Measurements from ENCODE around the gene PRSS48.
"Not testable (repeated sequence)": the region's sequence is repeated elsewhere in the genome, so short reads cannot be mapped to it uniquely, and the experiment has no call there.

PRSS48 gene

DNA sequence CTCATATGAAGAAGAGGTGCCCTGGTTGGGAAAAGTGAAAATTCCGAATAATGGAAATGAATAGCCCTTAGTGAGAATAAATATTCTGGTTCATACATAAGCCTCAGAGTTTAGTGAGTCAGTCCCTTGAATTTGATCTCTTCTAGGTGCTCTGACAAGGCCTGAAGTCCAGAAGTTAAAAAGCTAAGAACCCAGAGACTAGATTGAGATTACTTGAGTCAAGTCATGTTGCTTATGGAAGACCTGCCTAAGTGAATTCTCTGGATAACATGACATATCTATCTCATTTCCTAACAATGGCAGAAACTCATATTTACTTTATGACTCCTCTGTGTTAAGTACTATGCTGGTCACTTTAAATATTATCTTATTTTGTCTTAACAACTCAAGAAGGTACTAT, 10.5 kb upstream of the PRSS48 start:
- DNase-seq, result no peak

DNA sequence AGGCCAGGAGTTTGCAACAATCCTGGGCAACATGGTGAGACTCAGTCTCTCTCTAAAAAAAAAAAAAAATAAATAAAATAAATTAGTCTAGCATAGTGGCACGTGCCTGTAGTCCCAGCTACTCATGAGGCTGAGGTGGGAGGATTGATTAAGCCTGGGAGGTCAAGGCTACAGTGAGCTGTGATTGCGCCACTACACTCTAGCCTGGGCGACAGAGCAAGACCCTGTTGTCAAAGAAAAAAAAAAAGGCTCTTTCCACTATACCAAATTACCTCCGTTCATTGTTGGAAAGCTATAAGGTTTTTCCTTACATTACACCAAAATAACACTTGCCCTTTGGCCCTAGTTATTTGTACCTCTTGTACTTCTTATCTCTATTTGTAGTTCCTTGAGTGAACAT, 9.9 kb upstream of the PRSS48 start:
- DNase-seq, result no peak

DNA sequence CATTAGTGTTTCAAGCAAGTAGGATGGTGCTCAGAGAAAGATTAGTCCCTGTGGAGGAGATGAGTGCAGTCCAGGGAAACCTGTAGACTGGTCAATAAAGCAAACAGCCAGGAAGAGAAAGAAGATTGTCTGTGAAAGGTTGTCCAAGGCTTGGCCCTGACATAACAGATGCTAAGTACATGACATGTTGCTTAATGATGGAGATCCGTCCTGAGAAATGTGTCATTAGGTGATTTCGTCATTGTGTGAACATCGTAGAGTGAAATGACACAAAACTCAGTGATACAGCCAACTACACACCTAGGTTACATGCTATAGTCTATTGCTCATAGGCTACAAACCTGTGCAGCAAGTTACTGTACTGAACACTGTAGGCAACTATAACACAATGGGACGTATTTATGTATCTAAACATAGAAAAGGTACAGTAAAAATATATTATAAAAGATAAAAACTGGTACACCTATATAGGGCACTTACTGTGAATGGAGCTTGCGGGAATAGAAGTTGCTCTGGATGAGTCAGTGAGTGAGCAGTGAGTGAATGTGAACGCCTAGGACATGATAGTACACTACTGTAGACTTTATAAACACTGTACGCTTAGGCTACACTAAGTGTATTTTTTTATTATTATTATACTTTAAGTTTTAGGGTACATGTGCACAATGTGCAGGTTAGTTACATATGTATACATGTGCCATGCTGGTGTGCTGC, 9.0 kb upstream of the PRSS48 start:
- no peak for DNase-seq

DNA sequence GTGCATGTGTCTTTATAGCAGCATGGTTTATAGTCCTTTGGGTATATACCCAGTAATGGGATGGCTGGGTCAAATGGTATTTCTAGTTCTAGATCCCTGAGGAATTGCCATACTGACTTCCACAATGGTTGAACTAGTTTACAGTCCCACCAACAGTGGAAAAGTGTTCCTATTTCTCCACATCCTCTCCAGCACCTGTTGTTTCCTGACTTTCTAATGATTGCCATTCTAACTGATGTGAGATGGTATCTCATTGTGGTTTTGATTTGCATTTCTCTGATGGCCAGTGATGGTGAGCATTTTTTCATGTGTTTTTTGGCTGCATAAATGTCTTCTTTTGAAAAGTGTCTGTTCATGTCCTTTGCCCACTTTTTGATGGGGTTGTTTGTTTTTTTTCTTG, 8.1 kb upstream of the PRSS48 start:
- DNase-seq, result not testable (repeated sequence)

DNA sequence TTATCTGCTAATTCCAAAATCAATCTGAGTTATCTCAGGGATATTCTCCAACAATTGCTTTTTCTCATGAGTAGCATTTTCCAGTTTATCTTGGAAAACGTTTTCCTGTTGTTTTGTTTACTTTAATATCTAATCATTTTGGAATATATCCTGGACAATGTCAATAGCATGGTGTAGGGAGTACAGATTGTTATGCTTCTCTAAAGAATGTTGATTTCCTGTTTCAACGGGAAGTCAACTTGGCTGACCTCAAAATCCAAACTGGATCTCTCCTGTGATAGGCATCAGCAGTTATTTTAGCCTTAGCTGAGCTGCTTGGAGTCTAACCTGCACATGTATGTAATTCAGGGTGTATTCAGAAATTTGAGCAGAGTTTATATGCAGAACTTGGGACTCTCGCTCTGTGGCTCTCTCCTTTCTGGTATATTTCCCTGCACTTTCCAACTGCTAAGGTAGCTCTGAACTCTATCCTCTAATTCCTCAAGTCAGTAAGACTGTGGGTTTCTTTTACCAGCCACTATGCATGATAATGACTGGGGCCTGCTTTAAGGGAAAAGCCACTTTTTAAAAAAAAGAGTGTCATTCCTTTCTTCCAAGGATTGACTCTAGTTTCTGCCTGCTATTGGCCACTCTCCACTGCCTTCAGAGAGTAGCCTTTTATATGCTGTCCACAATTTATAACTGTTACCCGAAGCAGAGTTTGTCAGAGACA, 7.7 kb downstream of the PRSS48 start:
- DNase-seq, result no peak

DNA sequence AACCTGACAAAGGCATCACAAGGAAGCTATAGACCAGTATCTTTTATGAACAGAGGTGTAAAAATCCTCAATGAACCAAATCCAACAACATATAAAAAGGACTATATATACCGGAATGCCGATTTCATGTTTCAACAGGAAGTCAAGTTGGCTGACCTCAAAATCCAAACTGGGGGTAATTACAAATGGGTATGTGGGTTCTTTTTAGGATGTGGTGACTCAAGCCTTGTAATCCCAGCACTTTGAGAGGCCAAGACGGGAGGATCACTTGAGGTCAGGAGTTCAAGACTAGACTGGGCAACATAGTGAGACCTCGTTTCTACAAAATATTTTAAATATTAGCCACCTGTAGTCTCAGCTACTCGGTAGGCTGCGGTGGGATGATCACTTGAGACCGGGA, 10.4 kb downstream of the PRSS48 start:
- DNase-seq, result no peak

DNA sequence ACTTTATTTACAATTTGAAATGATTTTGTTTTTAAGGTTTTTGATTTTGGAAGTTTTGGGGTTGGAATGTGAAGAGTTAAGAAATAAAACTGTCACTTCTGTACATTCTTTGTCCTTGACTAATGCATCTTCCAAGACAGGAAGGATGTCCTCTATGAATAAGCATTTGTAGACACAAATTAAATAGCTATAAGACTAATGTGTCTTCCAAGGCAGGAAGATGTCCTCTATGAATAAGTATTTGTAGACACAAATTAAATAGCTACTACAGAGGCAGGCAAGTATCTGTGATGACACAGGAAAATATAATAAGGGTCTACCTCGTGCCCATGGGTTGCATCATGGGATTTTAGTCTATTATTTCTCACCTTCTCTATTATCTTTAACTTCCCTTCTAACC, 14.5 kb downstream of the PRSS48 start:
- DNase-seq, result no peak

DNA sequence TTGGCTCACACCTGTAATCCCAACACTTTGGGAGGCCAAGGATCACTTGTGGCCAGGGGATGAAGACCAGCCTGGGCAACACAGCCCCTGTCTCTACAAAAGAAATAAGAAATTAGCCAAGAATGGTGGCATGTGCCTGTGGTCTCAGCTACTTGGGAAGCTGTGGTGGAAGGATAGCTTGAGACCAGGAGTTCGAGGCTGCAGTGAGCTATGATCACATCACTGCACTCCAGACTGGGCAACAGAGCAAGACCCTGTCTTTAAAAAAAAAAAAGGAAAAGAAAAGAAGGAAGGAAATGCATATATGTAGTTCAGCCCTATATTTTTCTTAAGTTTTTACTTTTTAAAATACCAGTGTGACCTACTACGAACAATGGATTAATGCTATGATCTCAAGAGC, 15.1 kb downstream of the PRSS48 start:
- DNase-seq, result no peak

DNA sequence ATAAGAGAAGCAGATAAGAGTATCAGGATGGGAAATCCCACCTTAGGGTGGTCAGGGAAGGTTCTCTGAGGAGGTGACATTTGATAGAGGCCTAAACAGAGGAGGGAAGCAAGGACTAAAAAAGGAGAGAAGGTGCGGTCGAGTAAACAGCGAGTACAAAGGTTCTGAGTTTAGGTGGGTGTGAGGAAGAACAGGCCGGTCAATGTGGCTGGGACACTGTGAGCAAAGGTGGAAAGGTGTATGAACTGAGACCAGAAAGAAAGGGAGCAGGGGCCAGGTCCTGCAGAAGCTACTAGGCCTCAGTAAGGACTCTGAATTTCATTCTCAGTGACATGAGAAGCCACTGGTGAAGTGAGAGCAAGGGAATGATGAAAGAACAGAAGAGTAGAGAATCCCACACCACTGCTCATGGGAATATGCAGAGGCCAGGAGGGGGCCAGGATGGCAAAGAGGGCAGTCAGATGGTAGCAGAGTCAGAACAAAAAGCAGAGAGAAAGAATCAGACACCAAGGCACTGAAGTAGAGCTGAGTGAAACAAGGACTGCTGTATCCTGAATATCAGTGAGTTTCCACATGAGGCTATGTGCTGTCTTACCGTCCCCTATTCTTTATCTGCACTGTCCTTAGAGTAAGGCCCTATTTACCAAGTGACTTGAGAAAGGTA, 18.0 kb downstream of the PRSS48 start:
- no peak for DNase-seq

DNA sequence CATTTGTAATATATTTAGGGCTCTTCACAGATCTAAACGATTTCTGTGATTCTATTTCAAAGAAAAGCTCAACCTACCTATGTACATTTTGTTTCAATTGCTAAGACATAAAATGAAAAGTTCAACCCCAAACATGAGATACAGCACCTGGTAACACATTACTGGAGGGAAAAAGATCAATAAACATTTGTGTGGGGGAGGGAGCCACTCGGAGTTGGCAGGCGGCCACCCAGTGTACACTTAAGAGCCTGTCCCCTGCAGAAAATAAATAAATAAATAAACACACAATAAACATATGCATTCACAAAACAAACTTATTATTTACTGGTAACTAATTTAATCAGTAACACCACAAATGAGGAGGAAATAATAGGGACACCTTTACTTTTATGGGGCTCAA, 19.3 kb downstream of the PRSS48 start:
- no peak for DNase-seq

DNA sequence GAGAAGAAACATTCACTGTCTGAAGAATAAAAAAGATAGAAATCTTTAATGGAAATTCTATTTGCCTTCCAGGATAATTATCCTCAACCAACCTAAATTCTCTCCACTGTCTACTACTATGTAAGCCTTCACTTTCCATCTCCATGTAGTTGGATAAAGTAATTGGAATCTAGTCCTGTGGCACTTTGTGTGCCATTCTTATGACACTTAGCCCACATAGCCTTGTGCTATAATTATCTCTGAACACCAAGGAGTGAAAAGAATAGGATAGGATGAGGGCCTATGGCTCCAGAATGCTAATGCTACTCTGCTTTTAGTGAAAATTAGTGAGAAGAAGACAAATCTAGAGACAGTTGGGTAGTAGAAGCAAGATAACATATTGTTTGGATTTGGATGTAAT, 20.2 kb downstream of the PRSS48 start:
- no peak for DNase-seq

DNA sequence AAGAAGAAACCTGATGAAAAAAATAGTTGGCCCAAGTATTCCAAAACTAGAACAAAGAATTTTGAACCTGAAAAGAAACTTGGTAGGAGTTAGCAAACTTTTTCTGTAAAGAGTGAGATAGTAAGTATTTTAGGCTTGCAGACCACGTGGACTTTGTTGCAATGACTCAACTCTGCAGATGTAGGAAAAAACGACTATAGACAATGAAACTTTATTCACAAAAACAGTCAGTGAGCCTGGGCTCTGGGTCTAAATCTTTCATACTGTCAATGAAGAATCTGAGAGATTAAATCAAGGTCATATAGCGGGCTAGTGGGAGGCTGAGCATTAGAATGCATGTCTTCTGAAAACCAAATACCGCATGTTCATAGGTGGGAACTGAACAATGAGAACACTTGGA, 25.5 kb downstream of the PRSS48 start:
- DNase-seq, result no peak

DNA sequence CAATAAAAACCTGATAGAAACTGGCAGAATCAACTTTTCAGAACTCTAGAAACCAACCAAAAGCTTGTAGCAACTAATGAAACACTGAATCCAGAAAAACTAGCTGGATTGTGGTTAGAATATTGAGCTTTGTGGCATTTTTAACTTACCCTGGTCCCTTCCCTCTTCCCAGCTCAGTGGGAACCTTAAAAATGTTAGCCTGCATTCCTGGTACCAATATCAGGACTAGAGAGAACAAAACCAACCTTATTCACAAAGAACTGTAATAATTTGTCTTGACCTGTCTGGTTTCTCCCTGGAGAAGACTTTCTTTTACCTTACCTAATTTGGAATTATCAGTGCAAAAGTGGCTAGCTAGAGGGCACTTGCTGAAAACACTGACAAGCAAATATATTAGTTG, 27.3 kb downstream of the PRSS48 start:
- DNase-seq, result no peak

DNA sequence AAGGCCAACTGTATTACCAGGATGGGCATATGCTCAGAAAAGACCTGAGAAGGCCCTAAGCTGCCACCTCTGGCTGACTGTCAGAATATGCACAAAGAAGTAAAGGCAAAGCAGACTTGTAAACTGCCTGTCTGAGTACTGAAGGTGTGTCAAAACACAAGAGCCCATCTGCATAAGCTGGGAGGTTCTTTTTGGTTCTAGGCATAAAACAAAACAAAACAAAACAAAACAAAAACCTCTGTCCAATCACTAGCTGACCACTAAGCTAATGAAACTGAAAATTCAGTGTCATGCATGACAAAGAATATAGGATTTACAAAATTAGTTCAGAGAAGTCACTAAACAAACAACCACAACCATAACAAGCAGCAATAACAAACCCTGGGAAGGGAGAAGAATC, 27.8 kb downstream of the PRSS48 start:
- no peak for DNase-seq

DNA sequence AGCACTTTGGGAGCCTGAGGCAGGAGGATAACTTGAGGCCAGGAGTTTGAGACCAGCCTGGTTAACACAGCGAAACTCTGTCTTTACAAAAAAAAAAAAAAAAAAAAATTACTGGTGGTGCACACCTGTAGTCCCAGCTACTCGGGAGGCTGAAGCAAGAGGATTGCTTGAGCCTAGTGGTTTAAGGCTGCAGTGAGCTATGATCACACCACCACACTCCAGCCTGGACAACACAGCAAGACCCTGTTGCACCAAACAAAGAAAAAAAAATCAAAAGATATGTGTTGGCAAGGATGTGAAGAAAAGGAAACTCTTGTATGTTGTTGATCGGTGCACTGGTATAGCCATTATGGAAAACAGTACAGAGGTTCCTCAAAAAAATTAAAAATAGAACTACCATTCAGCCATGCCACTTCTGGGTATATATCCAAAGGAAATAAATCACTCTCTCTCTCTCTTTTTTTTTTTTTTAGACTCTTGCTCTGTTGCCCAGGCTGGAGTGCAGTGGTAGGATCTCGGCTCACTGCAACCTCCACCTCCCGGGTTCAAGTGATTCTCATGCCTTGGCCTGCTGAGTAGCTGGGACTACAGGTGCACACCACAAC, 33.3 kb downstream of the PRSS48 start:
- no peak for DNase-seq

DNA sequence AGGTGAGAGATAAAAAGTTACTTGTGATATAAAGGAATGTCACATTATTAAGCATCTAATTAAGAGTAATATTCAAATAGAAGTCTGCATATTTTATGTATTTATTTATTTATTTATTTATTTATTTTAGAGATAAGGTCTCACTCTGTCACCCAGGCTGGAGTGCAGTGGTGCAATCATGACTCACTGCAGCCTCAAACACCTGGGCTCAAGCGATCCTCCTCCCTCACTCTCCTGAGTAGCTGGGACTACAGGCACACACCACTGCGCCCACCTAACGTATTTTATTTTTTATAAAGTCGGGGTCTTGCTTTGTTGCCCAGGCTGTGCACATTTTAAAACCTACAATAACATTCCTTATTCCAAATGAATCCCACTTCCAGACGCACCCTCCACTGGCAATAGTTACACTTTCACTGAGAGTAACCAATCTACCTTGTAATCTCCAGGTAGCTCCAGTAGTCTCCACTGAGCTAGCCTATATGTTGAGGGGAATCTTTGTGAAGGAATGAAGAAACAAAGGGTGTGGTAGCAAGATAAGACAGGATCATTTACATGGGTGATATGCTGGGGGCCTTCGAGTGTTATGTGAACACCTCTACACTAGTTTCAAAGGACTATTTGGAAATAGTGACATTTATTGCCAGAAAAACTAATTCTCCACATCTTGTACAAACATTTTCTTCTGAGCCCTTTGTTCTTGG, 36.5 kb downstream of the PRSS48 start:
- DNase-seq, result no peak

DNA sequence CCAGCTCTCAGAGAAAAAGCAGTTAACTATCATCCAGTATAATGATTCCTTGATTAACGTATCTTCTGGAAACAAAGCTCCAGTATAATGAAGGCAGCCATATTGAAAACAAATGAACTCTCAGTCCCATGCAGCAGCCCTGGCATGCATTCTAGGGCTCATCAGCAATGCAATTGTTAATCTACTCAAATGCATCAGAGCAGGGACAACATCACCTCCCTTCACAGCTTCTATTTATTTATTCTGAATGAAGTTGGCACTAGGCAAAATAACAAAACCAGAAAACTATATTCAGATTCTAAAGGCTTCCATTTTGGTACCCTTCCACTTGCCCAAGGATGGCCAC, 37.0 kb downstream of the PRSS48 start:
- DNase-seq, result no peak

DNA sequence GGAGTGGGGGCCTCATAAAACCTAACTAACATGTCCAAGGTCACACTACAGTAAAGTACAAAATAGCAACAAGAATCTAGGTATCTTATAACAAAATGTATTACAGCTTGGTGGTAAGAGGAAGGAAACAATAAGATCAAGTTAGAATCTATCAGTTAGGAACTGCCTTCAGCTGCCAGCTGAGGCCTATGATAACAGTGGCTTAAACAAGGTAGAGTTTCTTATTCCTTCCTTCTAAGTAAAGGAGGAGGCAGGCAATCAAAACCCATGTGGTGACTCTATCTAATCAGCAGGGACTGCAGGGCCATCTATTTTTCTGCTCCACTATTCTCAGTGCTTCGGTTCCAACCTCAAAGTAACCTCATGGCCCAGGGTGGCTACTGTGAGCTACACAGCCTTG, 37.5 kb downstream of the PRSS48 start:
- no peak for DNase-seq

DNA sequence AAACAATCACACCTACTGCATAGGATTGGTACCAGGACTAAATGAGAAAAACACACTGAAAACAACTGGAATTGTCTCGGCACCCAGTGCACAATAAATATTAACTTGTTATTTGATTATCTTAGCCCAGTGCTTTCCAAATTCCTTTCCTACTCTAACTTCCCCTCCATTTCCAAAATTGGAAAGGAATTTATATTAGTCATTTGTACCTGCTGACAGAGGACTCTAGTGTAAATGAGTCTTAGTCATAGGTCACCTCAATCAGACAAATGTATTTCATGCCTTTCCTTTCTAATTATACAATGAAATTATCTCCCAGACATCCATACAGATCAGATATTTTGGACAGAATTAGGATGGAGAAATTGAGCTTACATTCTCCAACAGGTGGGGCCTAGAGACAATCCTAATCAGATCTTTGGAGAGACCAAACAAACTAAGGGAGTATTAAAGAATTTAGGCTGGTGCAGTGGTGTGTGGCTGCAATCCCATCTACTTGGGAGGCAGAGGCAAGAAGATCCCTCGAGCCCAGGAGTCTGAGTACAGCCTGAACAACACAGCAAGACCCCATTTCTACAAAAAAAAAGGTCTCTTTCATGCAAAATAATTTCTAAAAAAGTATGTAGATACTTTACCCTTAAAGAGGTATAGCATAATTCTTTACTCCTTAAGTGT, 38.4 kb downstream of the PRSS48 start:
- DNase-seq, result no peak

DNA sequence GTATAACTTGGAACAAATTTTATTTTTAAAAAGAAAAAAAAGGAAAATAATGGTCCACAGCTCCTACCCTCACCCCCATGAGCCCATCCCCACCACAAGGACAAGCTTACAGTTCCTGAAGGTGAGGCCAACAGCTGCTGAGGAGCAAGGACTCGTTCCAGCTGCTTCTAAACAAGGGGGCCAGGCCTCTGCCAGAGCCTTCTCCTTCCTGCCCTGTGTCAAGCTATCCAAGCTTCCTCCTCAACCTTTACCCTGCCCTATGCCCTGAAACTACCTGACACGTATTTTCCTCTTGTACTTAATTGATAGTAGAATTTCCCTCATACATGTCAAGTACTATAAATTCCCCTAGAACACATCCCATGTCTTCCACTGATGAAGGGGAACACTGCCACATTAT, 39.7 kb downstream of the PRSS48 start:
- no peak for DNase-seq

DNA sequence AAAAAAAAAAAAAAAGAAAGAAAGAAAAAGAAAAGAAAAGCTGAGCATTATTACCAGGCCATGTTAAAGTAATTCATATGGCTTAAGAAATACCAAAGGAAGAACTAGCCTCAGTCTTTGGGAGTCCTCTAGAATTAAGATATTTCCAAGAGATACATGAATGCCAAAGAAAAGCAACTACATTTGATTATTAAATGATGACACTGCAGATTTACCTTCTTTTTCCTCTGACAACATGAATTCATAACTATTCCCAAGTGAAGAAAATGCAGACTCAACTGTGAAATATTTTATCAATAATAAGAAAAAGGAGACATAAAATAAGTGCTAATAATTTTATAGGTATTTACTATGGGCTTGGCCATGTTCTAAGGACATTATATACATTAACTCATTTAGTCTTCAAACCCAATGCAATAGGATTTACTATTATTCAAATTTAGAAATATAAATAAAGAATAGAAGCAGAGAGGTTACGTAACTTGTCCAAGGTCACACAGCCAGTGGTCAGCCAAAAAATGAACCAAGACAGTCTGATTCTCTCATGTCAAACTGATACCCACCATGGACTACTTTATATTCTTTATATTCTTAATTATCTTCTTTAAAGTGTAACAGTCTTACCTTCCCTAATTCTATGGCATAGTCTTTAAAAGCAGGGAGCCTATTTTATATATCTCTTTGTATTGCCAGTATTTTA, 41.5 kb downstream of the PRSS48 start:
- no peak for DNase-seq

DNA sequence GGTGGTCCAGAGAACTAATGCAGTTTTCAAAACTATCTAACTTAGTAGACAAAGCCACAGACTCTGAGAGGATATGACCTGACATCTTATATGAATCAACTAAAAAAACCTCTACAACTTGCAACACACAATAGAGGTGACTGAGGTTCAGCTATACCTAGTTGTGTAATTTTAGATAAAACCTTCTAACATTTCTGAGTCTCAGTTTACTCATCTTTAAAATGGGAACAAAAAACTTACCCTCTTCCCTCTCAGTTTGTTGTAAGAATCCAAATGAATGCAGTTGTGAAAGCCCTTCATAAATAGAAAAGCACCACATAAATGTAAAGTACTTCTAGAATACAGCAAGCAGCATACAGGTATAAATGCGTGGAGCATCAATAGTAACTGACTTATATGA, 42.5 kb downstream of the PRSS48 start:
- DNase-seq, result no peak
